Activated CD4-positive, alpha-beta memory T cell treated with anti-CD3 and anti-CD28 coated beads, Interleukin-2, amount 10 ng/mL, durations not matched to agents 7 days and 5 days (primary cell): ENCODE results near the gene ADAMTSL3. TPM values are rescaled to one million over a fixed set of nuclear protein-coding genes. Genes with fewer than 3 reads are reported as not detected.

Source experiments
- CTCF ChIA-PET: fragments of 350-600 bp; sonication (Branson Sonifier 250); formaldehyde crosslinking; loops from one replicate; lab custom pipeline; 2021; ENCODE audit warnings: antibody characterized with exemption, inconsistent platforms; lab: Charles Lee
- POLR2A ChIA-PET: fragments of 350-600 bp; sonication (Branson Sonifier 250); formaldehyde crosslinking; loops from one replicate; lab custom pipeline; 2021; ENCODE audit warnings: antibody characterized with exemption; lab: Charles Lee
- DNase-seq: peaks from one replicate; pipeline ENCODE4 v3.0.0-alpha.2; 2020
- H3K27ac Mint-ChIP-seq: one replicate; pipeline ENCODE4 v1.8.0; 2021; ENCODE audit warnings: mild to moderate bottlenecking, mixed read lengths
- H3K27me3 Mint-ChIP-seq: one replicate; pipeline ENCODE4 v1.8.0; 2021; ENCODE audit warnings: mixed read lengths
- H3K36me3 Mint-ChIP-seq: one replicate; pipeline ENCODE4 v1.8.0; 2021; ENCODE audit warnings: low read depth, mixed read lengths
- H3K4me1 Mint-ChIP-seq: one replicate; pipeline ENCODE4 v1.8.0; 2021; ENCODE audit warnings: mixed read lengths
- H3K4me3 Mint-ChIP-seq: one replicate; pipeline ENCODE4 v1.8.0; 2021; ENCODE audit warnings: mild to moderate bottlenecking, mixed read lengths
- H3K9me3 Mint-ChIP-seq: one replicate; pipeline ENCODE4 v1.8.0; 2021; ENCODE audit warnings: mixed read lengths
- total RNA-seq, 2 experiments: library from RNA; stranded (reverse); gene quantifications; one replicate each; pipeline ENCODE4 v1.2.3, GENCODE V29; 2021

The ADAMTSL3 gene
- total RNA-seq, 2 experiments from 2014 or later: not detected

- ChIA-PET CTCF (no interaction called here), POLR2A (no interaction called here)
- Mint-ChIP-seq H3K4me3 (no peak overlapping the region), H3K27me3 (no peaks in the 10 kb centered on the region), H3K27ac (no peak overlapping the region), H3K4me1 (no peaks in the 10 kb centered on the region), H3K9me3 (no peaks in the 10 kb centered on the region), H3K36me3 (no peaks in the 10 kb centered on the region)
- no peak for DNase-seq
Measured at GRCh38 chr15:83846847-83847246, 192.9 kb downstream of the ADAMTSL3 start.

GRCh38 chr15:83848315-83849050 is 194.6 kb downstream of the ADAMTSL3 start:
- ChIA-PET POLR2A (no interaction called here), CTCF (no interaction called here)
- Mint-ChIP-seq H3K4me3 (no peak overlapping the region), H3K27me3 (no peaks in the 10 kb centered on the region), H3K9me3 (no peaks in the 10 kb centered on the region), H3K36me3 (no peaks in the 10 kb centered on the region), H3K4me1 (no peaks in the 10 kb centered on the region), H3K27ac (no peak overlapping the region)
- no peak for DNase-seq

- Mint-ChIP-seq H3K27me3 (no peaks in the 10 kb centered on the region), H3K4me1 (no peaks in the 10 kb centered on the region), H3K4me3 (no peak overlapping the region), H3K9me3 (no peaks in the 10 kb centered on the region), H3K27ac (no peak overlapping the region), H3K36me3 (no peaks in the 10 kb centered on the region)
- ChIA-PET POLR2A (no interaction called here), CTCF (no interaction called here)
- DNase-seq: no peak
Measured at GRCh38 chr15:83850015-83850414, 196.1 kb downstream of the ADAMTSL3 start.

- no peak for DNase-seq
- POLR2A ChIA-PET: no interaction called here
- H3K36me3 Mint-ChIP-seq: no peaks in the 10 kb centered on the region
- H3K27ac Mint-ChIP-seq: no peak overlapping the region
- H3K9me3 Mint-ChIP-seq: no peaks in the 10 kb centered on the region
- CTCF ChIA-PET: no interaction called here
- no peak overlapping the region for H3K4me3 Mint-ChIP-seq
- no peaks in the 10 kb centered on the region for H3K27me3 Mint-ChIP-seq
- H3K4me1 Mint-ChIP-seq: no peaks in the 10 kb centered on the region
Measured at GRCh38 chr15:83850501-83851245, 196.8 kb downstream of the ADAMTSL3 start.

- CTCF ChIA-PET: no interaction called here
- H3K9me3 Mint-ChIP-seq: no peaks in the 10 kb centered on the region
- no peaks in the 10 kb centered on the region for H3K27me3 Mint-ChIP-seq
Measured at GRCh38 chr15:83853232-83853631, 199.3 kb downstream of the ADAMTSL3 start.

GRCh38 chr15:83854321-83854720 is 200.4 kb downstream of the ADAMTSL3 start:
- no peaks in the 10 kb centered on the region for H3K36me3 Mint-ChIP-seq
- no peak for DNase-seq

More at GRCh38 chr15:83853232-83853631, 199.3 kb downstream of the ADAMTSL3 start:
- POLR2A ChIA-PET: no interaction called here
- no peak overlapping the region for H3K27ac Mint-ChIP-seq
- no peak for DNase-seq
- no peaks in the 10 kb centered on the region for H3K4me1 Mint-ChIP-seq
- no peaks in the 10 kb centered on the region for H3K36me3 Mint-ChIP-seq
- H3K4me3 Mint-ChIP-seq: no peak overlapping the region

GRCh38 chr15:83854950-83855707 is 201.2 kb downstream of the ADAMTSL3 start:
- Mint-ChIP-seq H3K9me3 (no peaks in the 10 kb centered on the region), H3K36me3 (no peaks in the 10 kb centered on the region), H3K27ac (no peak overlapping the region), H3K4me1 (no peaks in the 10 kb centered on the region), H3K4me3 (no peak overlapping the region), H3K27me3 (no peaks in the 10 kb centered on the region)
- ChIA-PET CTCF (no interaction called here), POLR2A (no interaction called here)
- no peak for DNase-seq

More at GRCh38 chr15:83854321-83854720, 200.4 kb downstream of the ADAMTSL3 start:
- CTCF ChIA-PET: no interaction called here
- no peaks in the 10 kb centered on the region for H3K4me1 Mint-ChIP-seq
- no peaks in the 10 kb centered on the region for H3K27me3 Mint-ChIP-seq
- H3K4me3 Mint-ChIP-seq: no peak overlapping the region
- no peaks in the 10 kb centered on the region for H3K9me3 Mint-ChIP-seq
- POLR2A ChIA-PET: no interaction called here
- no peak overlapping the region for H3K27ac Mint-ChIP-seq

- Mint-ChIP-seq H3K9me3 (no peaks in the 10 kb centered on the region), H3K4me1 (no peaks in the 10 kb centered on the region), H3K36me3 (no peaks in the 10 kb centered on the region), H3K27me3 (no peaks in the 10 kb centered on the region), H3K4me3 (no peak overlapping the region), H3K27ac (no peak overlapping the region)
- POLR2A ChIA-PET: no interaction called here
- CTCF ChIA-PET: no interaction called here
- no peak for DNase-seq
Measured at GRCh38 chr15:83855956-83856355, 202.0 kb downstream of the ADAMTSL3 start.

- Mint-ChIP-seq H3K9me3 (no peaks in the 10 kb centered on the region), H3K4me1 (no peaks in the 10 kb centered on the region), H3K4me3 (no peak overlapping the region), H3K36me3 (no peaks in the 10 kb centered on the region), H3K27ac (no peak overlapping the region), H3K27me3 (no peaks in the 10 kb centered on the region)
- no peak for DNase-seq
- ChIA-PET POLR2A (no interaction called here), CTCF (no interaction called here)
Measured at GRCh38 chr15:83858820-83859505, 205.0 kb downstream of the ADAMTSL3 start.

GRCh38 chr15:83866692-83867091 is 212.8 kb downstream of the ADAMTSL3 start:
- Mint-ChIP-seq H3K9me3 (no peaks in the 10 kb centered on the region), H3K27me3 (peaks cover 2% of the 10 kb centered on the region), H3K36me3 (no peaks in the 10 kb centered on the region), H3K4me3 (no peak overlapping the region), H3K27ac (no peak overlapping the region), H3K4me1 (no peaks in the 10 kb centered on the region)
- DNase-seq: no peak
- ChIA-PET CTCF (no interaction called here), POLR2A (no interaction called here)

- CTCF ChIA-PET: no interaction called here
- POLR2A ChIA-PET: no interaction called here
- H3K36me3 Mint-ChIP-seq: no peaks in the 10 kb centered on the region
- no peak overlapping the region for H3K4me3 Mint-ChIP-seq
- H3K27ac Mint-ChIP-seq: no peak overlapping the region
- no peak for DNase-seq
- H3K4me1 Mint-ChIP-seq: no peaks in the 10 kb centered on the region
- H3K9me3 Mint-ChIP-seq: no peaks in the 10 kb centered on the region
- H3K27me3 Mint-ChIP-seq: peaks cover 2% of the 10 kb centered on the region
Measured at GRCh38 chr15:83869341-83869740, 215.4 kb downstream of the ADAMTSL3 start.

GRCh38 chr15:83871808-83872559 is 218.1 kb downstream of the ADAMTSL3 start:
- DNase-seq: no peak
- ChIA-PET POLR2A (no interaction called here), CTCF (no interaction called here)
- no peak overlapping the region for H3K27ac Mint-ChIP-seq
- H3K4me1 Mint-ChIP-seq: no peaks in the 10 kb centered on the region
- no peak overlapping the region for H3K4me3 Mint-ChIP-seq
- peaks cover 3% of the 10 kb centered on the region for H3K27me3 Mint-ChIP-seq
- no peaks in the 10 kb centered on the region for H3K36me3 Mint-ChIP-seq
- no peaks in the 10 kb centered on the region for H3K9me3 Mint-ChIP-seq
